H9 (cell line): ENCODE data around the gene ZNF557. TPM values are rescaled to one million over a fixed set of nuclear protein-coding genes. Genes with fewer than 3 reads are reported as not detected.

ENCODE experiments used
- DNase-seq: peaks from one replicate; pipeline ENCODE4 v3.0.0-alpha.2; 2017
- H2AFZ ChIP-seq: one replicate; pipeline ENCODE4 v1.6.1; 2013; ENCODE audit warnings: mild to moderate bottlenecking, low read length, control low read depth, moderate library complexity
- H2AK5ac ChIP-seq: 2 replicates; pipeline ENCODE4 v1.6.1; 2013; ENCODE audit warnings: low read length, control low read depth, mixed read lengths; ENCODE audit not compliant: insufficient read length
- H2BK120ac ChIP-seq: one replicate; pipeline ENCODE4 v1.6.1; 2013; ENCODE audit warnings: low read depth, mild to moderate bottlenecking, low read length, control low read depth, inconsistent platforms; ENCODE audit not compliant: poor library complexity, severe bottlenecking
- H2BK12ac ChIP-seq: 2 replicates; pipeline ENCODE4 v1.6.1; 2013; ENCODE audit warnings: low read length, control low read depth, mixed read lengths, low read depth; ENCODE audit not compliant: insufficient read length
- H2BK15ac ChIP-seq: 2 replicates; pipeline ENCODE4 v1.6.1; 2013; ENCODE audit warnings: low read depth, low read length, control low read depth
- H2BK20ac ChIP-seq: one replicate; pipeline ENCODE4 v1.6.1; 2013; ENCODE audit warnings: low read depth, mild to moderate bottlenecking, low read length, control low read depth, inconsistent platforms; ENCODE audit not compliant: poor library complexity, severe bottlenecking
- H2BK5ac ChIP-seq: 2 replicates; pipeline ENCODE4 v1.6.1; 2013; ENCODE audit warnings: low read length, control low read depth, mixed read lengths; ENCODE audit not compliant: insufficient read length
- H3K14ac ChIP-seq: 2 replicates; pipeline ENCODE4 v1.6.1; 2013; ENCODE audit warnings: low read length, control low read depth; ENCODE audit not compliant: insufficient read depth
- H3K18ac ChIP-seq: 2 replicates; pipeline ENCODE4 v1.6.1; 2013; ENCODE audit warnings: low read depth, mild to moderate bottlenecking, mixed read lengths, low read length, control low read depth; ENCODE audit not compliant: insufficient read length
- H3K23ac ChIP-seq: 2 replicates; pipeline ENCODE4 v1.6.1; 2013; ENCODE audit warnings: low read length, control low read depth, mixed read lengths, low read depth; ENCODE audit not compliant: insufficient read length
- H3K23me2 ChIP-seq: 2 replicates; pipeline ENCODE4 v1.6.1; 2013; ENCODE audit warnings: low read depth, mild to moderate bottlenecking, mixed read lengths, low read length, control low read depth; ENCODE audit not compliant: insufficient read length, poor library complexity, severe bottlenecking
- H3K27ac ChIP-seq: 2 replicates; pipeline ENCODE4 v1.5.1; 2013; ENCODE audit warnings: low read length, control low read depth, mixed read lengths, low read depth; ENCODE audit not compliant: insufficient read length
- H3K27me3 ChIP-seq: 2 replicates; pipeline ENCODE4 v1.6.1; 2013; ENCODE audit warnings: low read length, control low read depth, inconsistent platforms; ENCODE audit not compliant: insufficient read depth
- H3K4ac ChIP-seq: 2 replicates; pipeline ENCODE4 v1.6.1; 2013; ENCODE audit warnings: low read depth, mild to moderate bottlenecking, control low read depth, inconsistent platforms, low read length, moderate library complexity
- H3K4me1 ChIP-seq: 2 replicates; pipeline ENCODE4 v1.6.1; 2013; ENCODE audit warnings: low read length, control low read depth, inconsistent platforms; ENCODE audit not compliant: insufficient read depth
- H3K4me2 ChIP-seq: 2 replicates; pipeline ENCODE4 v1.6.1; 2013; ENCODE audit warnings: low read length, control low read depth, mixed read lengths; ENCODE audit not compliant: insufficient read length, insufficient read depth
- H3K56ac ChIP-seq: 2 replicates; pipeline ENCODE4 v1.6.1; 2013; ENCODE audit warnings: low read depth, mild to moderate bottlenecking, mixed read lengths, low read length, control low read depth; ENCODE audit not compliant: insufficient read length
- H3K79me1 ChIP-seq: 2 replicates; pipeline ENCODE4 v1.6.1; 2013; ENCODE audit warnings: low read depth, mild to moderate bottlenecking, moderate library complexity, low read length, control low read depth, inconsistent platforms; ENCODE audit not compliant: insufficient read depth, poor library complexity, severe bottlenecking
- H3K79me2 ChIP-seq: 2 replicates; pipeline ENCODE4 v1.6.1; 2013; ENCODE audit warnings: low read length, control low read depth, inconsistent platforms; ENCODE audit not compliant: insufficient read depth
- H3K9ac ChIP-seq: 2 replicates; pipeline ENCODE4 v1.6.1; 2013; ENCODE audit warnings: low read length, control low read depth, mixed read lengths; ENCODE audit not compliant: insufficient read length; ENCODE audit errors: extremely low read depth
- H3K9me3 ChIP-seq: one replicate; pipeline ENCODE4 v1.6.1; 2013; ENCODE audit warnings: low read depth, low read length, inconsistent platforms; ENCODE audit not compliant: control insufficient read depth
- H3T11ph ChIP-seq: one replicate; pipeline ENCODE4 v1.6.1; 2013; ENCODE audit warnings: mild to moderate bottlenecking, low read length, control low read depth, inconsistent platforms
- H4K20me1 ChIP-seq: one replicate; pipeline ENCODE4 v1.6.1; 2013; ENCODE audit not compliant: control insufficient read depth, insufficient read length, insufficient read depth
- H4K5ac ChIP-seq: 2 replicates; pipeline ENCODE4 v1.6.1; 2013; ENCODE audit warnings: low read depth, mild to moderate bottlenecking, mixed read lengths, low read length, control low read depth; ENCODE audit not compliant: insufficient read length
- H4K8ac ChIP-seq: replicated peaks from 2 replicates; pipeline ENCODE4 v1.6.1; 2013; ENCODE audit warnings: low read length, control low read depth, mixed read lengths, low read depth; ENCODE audit not compliant: insufficient read length
- H4K91ac ChIP-seq: 2 replicates; pipeline ENCODE4 v1.6.1; 2013; ENCODE audit warnings: low read depth, mild to moderate bottlenecking, moderate library complexity, mixed read lengths, low read length, control low read depth; ENCODE audit not compliant: insufficient read length
- H3K27ac Mint-ChIP-seq, 3 experiments: 2 replicates in 2 of 3; 3 replicates in 1 of 3; pipeline ENCODE4 v1.8.0; 2020 to 2021; ENCODE audit warnings: mixed read lengths in 3 of 3, mild to moderate bottlenecking in 1 of 3, moderate library complexity in 1 of 3
- H3K27me3 Mint-ChIP-seq: 2 replicates; pipeline ENCODE4 v1.8.0; 2021; ENCODE audit warnings: low read depth, mild to moderate bottlenecking, moderate library complexity, mixed read lengths
- H3K36me3 Mint-ChIP-seq, 3 experiments: 2 replicates in 2 of 3; 3 replicates in 1 of 3; pipeline ENCODE4 v1.8.0; 2020 to 2021; ENCODE audit warnings: low read depth in 3 of 3, mixed read lengths in 3 of 3; ENCODE audit not compliant: insufficient read depth in 1 of 3
- H3K4me1 Mint-ChIP-seq, 2 experiments: 2 replicates each; pipeline ENCODE4 v1.8.0; 2020; ENCODE audit warnings: mixed read lengths in 2 of 2
- H3K4me3 Mint-ChIP-seq, 2 experiments: 2 replicates in 1 of 2; 3 replicates in 1 of 2; pipeline ENCODE4 v1.8.0; 2020 to 2021; ENCODE audit warnings: mild to moderate bottlenecking in 2 of 2, mixed read lengths in 2 of 2, moderate library complexity in 1 of 2
- H3K9me3 Mint-ChIP-seq, 2 experiments: 2 replicates in 1 of 2; 3 replicates in 1 of 2; pipeline ENCODE4 v1.8.0; 2020; ENCODE audit warnings: mild to moderate bottlenecking in 2 of 2, mixed read lengths in 2 of 2, moderate library complexity in 1 of 2
- CTCF ChIP-seq: fragments of 200-600 bp; sonication (generic); conservative IDR thresholded peaks from 3 replicates; pipeline ENCODE4 v1.8.0; 2021; ENCODE audit warnings: antibody characterized with exemption, mild to moderate bottlenecking
- WGBS: extraction: QIAGEN DNeasy Blood & Tissue Kit; methylation state at CpG from one replicate; pipeline ENCODE4 v1.1.7; 2013; ENCODE audit warnings: missing lambda C conversion rate, low lambda C conversion rate, mixed read lengths; ENCODE audit not compliant: insufficient read length; ENCODE audit errors: extremely low coverage; 5-methylcytosine and 5-hydroxymethylcytosine counted together
- total RNA-seq: library from RNA; stranded (reverse); gene quantifications from 2 replicates; pipeline ENCODE4 v1.2.1, GENCODE V29; 2021

ZNF557 gene
- total RNA-seq, 1 experiment from 2014 or later, result 12.2 TPM

- Histone ChIP-seq H2BK15ac (no peak overlapping the region), H4K91ac (no peak overlapping the region), H2BK5ac (no peak overlapping the region), H3K14ac (no peak overlapping the region), H2AK5ac (no peak overlapping the region), H3K23ac (no peak overlapping the region), H4K8ac (no peak overlapping the region), H2BK20ac (no peak overlapping the region), H3K9me3 (peaks cover 45% of the 10 kb centered on the region), H3K56ac (no peak overlapping the region), H3K18ac (no peak overlapping the region), H2BK12ac (no peak overlapping the region), H3K23me2 (no peaks in the 10 kb centered on the region), H3K4me2 (no peak overlapping the region), H3K4me1 (no peaks in the 10 kb centered on the region), H3K4ac (no peak overlapping the region), H4K5ac (no peak overlapping the region), H3K79me1 (no peaks in the 10 kb centered on the region), H3T11ph (no peak overlapping the region), H3K27ac (no peak overlapping the region), H3K27me3 (no peaks in the 10 kb centered on the region), H4K20me1 (no peaks in the 10 kb centered on the region), H2AFZ (no peak overlapping the region), H3K9ac (no peak overlapping the region), H3K79me2 (no peaks in the 10 kb centered on the region), H2BK120ac (no peak overlapping the region)
- H3K27ac Mint-ChIP-seq, result no peak overlapping the region
- TF ChIP-seq CTCF, result no peak
- peaks cover 46 to 59% of the 10 kb centered on the region in 2 experiments for H3K9me3 Mint-ChIP-seq
- H3K4me1 Mint-ChIP-seq, result no peaks in the 10 kb centered on the region
- H3K27me3 Mint-ChIP-seq, result no peaks in the 10 kb centered on the region; the same call in 1 of the 2 replicates
- WGBS, result no CpG with 5 or more reads among the region's 6 CpGs
- H3K36me3 Mint-ChIP-seq, result peaks cover 88 to 92% (median 89%) of the 10 kb centered on the region in 3 experiments
- no peak for DNase-seq
- H3K4me3 Mint-ChIP-seq, result no peak overlapping the region
Measured at GRCh38 chr19:7076151-7076550, 6.6 kb downstream of the ZNF557 start.
